ENCODE measurements around the gene PSMD2. TPM values are rescaled to one million over a fixed set of nuclear protein-coding genes. Genes with fewer than 3 reads are reported as not detected.

The PSMD2 gene
- total RNA-seq, 1 donor from 2014 or later: 255 TPM

DNA sequence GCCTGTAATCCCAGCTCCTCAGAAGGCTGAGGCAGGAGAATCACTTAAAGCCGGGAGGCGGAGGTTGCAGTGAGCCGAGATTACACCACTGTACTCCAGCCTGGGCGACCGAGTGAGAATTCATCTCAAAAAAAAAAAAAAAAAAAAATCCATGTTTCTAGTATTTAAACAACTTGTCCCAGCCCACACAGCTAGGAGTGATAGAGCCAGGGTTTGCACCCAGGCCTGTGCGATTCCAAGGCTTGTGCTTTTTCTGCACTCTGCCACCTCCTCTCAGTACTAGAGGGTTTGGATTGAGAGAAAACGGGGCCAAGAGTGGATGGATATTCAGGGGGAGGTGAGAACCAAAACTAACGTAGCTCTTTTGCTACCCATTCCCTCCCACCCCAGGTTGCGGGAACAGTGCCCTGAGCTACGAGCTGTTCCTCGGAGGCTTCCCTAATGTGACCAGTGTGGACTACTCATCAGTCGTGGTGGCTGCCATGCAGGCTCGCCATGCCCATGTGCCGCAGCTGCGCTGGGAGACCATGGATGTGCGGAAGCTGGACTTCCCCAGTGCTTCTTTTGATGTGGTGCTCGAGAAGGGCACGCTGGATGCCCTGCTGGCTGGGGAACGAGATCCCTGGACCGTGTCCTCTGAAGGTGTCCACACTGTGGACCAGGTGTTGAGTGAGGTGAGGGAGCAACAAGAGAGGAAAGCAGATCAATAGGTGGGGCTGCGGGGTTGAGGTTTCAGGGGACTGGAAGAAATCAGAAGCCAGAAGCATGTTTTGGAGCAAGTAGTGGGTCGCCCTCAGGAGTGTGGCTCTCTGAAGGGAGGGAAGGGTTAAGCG is 41.7 kb upstream of the PSMD2 start:
- H3K9me3 Mint-ChIP-seq: no peaks in the 10 kb centered on the region
- TF ChIP-seq, protein P1, sequence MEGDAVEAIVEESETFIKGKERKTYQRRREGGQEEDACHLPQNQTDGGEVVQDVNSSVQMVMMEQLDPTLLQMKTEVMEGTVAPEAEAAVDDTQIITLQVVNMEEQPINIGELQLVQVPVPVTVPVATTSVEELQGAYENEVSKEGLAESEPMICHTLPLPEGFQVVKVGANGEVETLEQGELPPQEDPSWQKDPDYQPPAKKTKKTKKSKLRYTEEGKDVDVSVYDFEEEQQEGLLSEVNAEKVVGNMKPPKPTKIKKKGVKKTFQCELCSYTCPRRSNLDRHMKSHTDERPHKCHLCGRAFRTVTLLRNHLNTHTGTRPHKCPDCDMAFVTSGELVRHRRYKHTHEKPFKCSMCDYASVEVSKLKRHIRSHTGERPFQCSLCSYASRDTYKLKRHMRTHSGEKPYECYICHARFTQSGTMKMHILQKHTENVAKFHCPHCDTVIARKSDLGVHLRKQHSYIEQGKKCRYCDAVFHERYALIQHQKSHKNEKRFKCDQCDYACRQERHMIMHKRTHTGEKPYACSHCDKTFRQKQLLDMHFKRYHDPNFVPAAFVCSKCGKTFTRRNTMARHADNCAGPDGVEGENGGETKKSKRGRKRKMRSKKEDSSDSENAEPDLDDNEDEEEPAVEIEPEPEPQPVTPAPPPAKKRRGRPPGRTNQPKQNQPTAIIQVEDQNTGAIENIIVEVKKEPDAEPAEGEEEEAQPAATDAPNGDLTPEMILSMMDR (conservative IDR thresholded peaks at IDR 0.05): no peak
- H3K27ac Mint-ChIP-seq: no peak overlapping the region
- no peak for DNase-seq (ENCODE audit: extremely low spot score, unreplicated experiment)
- peaks cover 4% of the 10 kb centered on the region for H3K36me3 Mint-ChIP-seq
- peaks cover 41% of the 10 kb centered on the region for H3K27me3 Mint-ChIP-seq
- peaks cover 10% of the 10 kb centered on the region for H3K4me1 Mint-ChIP-seq (ENCODE audit: unreplicated experiment)
- peak overlapping the region; percentile 45 for H3K4me3 Mint-ChIP-seq

DNA sequence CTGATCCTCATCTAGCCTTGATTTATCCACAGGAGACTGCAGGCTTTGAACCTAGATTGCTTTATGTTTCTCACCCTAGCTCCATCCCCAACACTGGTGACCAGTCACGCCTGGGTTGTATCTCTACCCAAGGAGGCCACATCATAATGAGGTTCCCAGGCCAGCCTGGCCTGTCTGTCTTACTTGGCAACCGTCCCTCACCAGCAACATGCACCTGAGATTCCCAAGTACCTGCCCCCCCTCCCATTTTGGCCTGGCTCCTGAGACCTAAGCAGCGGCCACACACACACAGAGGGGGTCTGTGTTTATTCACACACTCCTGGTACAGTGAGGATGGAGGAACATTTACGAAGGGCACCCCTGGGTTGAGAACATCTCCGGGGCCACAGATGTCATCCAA is 40.1 kb upstream of the PSMD2 start:
- no peak for DNase-seq (ENCODE audit: extremely low spot score, unreplicated experiment)
- Mint-ChIP-seq H3K9me3 (no peaks in the 10 kb centered on the region), H3K27me3 (peaks cover 53% of the 10 kb centered on the region), H3K4me3 (peak overlapping the region; percentile 21), H3K36me3 (peaks cover 4% of the 10 kb centered on the region), H3K27ac (no peak overlapping the region), H3K4me1 (ENCODE audit: unreplicated experiment) (peaks cover 10% of the 10 kb centered on the region)
- TF ChIP-seq, protein P1 (conservative IDR thresholded peaks at IDR 0.05): no peak

DNA sequence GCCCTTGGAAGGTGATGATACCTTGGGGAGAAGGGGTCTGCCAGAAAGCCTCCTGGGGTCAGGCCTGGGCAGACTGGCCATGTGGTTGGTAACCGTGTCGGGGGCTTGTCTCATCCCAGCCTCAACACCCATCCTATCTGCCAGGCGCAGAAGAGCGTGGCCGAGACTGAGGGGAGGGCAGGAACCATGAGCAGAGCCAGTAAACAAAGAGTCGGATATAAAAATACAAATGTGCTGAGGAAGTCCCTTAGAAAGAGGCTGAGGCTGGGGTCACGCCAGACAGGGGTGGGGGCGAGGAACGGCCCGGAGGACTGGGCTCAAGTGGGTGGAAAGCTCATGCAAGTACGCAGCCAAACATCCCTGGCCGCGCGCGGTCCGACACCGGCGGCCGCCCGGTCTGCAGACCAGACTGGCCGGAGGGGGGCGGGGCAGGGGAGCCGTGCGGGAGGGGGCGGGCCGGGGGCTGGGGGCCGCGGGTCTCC is 39.6 kb upstream of the PSMD2 start:
- Mint-ChIP-seq H3K4me3 (peak overlapping the region; percentile 63), H3K36me3 (peaks cover 4% of the 10 kb centered on the region), H3K4me1 (ENCODE audit: unreplicated experiment) (peaks cover 10% of the 10 kb centered on the region)

DNA sequence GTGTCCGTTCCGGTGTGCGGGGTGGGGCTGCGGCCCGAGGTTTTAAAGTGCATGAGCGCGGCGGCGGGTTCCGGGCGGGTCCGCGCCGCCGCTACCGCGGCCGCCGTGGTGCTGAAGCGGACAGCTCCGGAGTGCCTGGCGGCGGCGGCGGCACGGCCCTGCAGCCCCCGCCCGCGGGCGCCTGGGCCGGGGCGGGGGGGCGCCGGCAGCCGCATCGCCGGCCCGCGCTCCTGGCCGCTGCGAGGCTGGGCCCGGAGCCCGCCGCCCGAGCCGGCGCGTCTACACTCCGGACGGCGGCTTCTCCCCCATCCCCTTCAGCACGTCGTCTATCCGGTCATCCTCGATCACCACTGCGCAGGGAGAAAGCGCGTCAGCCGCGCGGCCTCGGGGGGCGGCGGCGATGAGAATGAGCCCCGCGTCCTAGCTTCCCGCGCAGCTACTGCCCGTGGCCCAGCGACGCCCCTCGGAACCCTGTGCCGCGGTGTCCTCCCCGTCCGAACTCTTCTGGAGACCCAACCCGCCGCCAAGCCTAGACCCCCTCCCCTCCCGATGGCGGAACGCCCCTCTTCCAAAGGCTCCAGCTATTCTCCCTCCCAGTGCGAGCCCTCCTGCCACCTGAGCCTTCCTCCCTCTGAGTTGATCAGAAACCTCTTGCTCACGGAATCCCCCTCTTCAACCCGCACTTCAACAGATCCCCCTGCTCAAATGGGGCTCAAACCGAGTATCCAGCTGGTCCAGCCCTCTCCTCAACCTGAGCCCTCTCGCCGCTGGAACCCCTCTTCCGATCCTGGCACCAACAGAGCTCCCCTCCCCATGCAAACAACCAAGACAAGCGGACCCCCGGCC is 38.9 kb upstream of the PSMD2 start:
- H3K4me3 Mint-ChIP-seq: peak overlapping the region; percentile 89
- peaks cover 10% of the 10 kb centered on the region for H3K4me1 Mint-ChIP-seq (ENCODE audit: unreplicated experiment)
- H3K27ac Mint-ChIP-seq: peak overlapping the region; percentile 53
- TF ChIP-seq, protein P1 (conservative IDR thresholded peaks at IDR 0.05): no peak
- no peak for DNase-seq (ENCODE audit: extremely low spot score, unreplicated experiment)
- no peaks in the 10 kb centered on the region for H3K9me3 Mint-ChIP-seq
- peaks cover 4% of the 10 kb centered on the region for H3K36me3 Mint-ChIP-seq
- H3K27me3 Mint-ChIP-seq: peaks cover 65% of the 10 kb centered on the region

More for the DNA sequence above, 39.6 kb upstream of the PSMD2 start:
- Mint-ChIP-seq H3K27me3 (peaks cover 58% of the 10 kb centered on the region), H3K9me3 (no peaks in the 10 kb centered on the region), H3K27ac (peak overlapping the region; percentile 27)
- TF ChIP-seq, protein P1 (conservative IDR thresholded peaks at IDR 0.05): no peak
- DNase-seq (ENCODE audit: extremely low spot score, unreplicated experiment): no peak

DNA sequence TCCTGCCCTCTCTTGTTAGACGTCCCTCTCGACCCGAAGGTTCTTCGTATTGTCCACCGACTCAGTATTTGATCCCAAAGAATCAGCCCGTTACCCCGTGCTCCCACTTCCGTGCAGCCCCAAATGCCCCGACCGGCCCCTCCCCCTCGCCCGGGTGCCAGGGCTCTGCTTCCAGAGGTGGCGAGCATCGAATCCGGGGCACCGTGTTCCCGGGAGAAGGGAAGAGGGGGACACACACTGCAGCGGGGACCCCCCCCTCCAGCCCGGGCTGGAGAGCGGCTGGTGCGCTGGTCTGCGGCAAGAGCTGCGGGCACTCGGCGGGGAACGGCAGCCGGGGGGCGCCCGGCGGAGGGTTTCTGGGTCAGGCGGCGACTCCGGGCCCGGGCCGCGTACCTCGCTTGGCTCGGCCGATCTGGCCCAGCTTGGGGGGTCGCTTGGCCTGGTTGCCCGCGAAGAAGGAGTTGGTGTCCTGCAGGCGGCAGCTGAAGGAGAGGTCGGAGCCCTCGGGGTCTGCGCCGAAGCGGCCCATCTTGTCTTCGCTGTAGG is 38.2 kb upstream of the PSMD2 start:
- peaks cover 68% of the 10 kb centered on the region for H3K27me3 Mint-ChIP-seq
- no peaks in the 10 kb centered on the region for H3K9me3 Mint-ChIP-seq
- no peak for DNase-seq (ENCODE audit: extremely low spot score, unreplicated experiment)
- TF ChIP-seq, protein P1 (conservative IDR thresholded peaks at IDR 0.05): no peak
- peak overlapping the region; percentile 89 for H3K4me3 Mint-ChIP-seq
- peaks cover 4% of the 10 kb centered on the region for H3K36me3 Mint-ChIP-seq
- peaks cover 10% of the 10 kb centered on the region for H3K4me1 Mint-ChIP-seq (ENCODE audit: unreplicated experiment)
- H3K27ac Mint-ChIP-seq: peak overlapping the region; percentile 53

Data from type B pancreatic cell (in vitro differentiated cells).